IPS DF 4.7 (cell line): ENCODE measurements around the gene ANKRD22.

ENCODE experiments used
- DNase-seq: peaks from one replicate; pipeline ENCODE4 v3.0.0-alpha.2; 2013; ENCODE audit warnings: low spot score; ENCODE audit errors: extremely low read depth

ANKRD22 gene

DNA sequence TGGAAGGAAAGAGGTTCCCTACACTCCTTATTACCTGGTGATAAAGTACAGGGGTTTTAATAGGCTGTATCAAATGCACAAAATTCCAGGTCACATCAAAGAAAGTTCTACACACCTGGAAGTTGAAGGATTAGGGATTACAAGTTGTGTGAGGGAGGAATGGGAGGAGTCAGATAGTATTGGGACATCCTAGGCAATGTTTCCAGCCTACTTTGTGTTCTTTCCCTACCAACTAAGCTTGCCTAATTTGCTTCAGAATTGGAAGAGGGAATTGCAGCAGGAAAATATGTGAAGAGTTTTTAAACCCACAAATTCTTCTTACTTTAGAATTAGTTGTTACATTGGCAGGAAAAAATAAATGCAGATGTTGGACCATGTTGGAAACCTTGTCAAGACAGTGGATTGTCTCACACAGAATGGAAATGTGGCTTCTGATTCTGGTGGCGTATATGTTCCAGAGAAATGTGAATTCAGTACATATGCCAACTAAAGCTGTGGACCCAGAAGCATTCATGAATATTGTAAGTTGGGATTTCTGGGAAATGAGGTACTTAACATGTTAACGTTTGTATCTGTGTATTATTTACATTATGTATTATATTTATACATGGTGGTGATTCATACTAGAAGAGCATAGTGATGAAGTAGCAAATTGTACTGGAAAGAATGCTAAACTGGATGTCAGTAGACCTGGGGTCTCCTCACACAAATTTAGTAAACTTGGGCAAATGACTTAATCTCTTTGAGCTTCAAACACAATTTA, 48.9 kb downstream of the ANKRD22 start, which contains the start of gene LIPM:
TSS of gene LIPM (plus strand) at position 208 of the 763 bp plus-strand sequence. CDS start at position 375, 167 bp downstream.
- DNase-seq = no peak

DNA sequence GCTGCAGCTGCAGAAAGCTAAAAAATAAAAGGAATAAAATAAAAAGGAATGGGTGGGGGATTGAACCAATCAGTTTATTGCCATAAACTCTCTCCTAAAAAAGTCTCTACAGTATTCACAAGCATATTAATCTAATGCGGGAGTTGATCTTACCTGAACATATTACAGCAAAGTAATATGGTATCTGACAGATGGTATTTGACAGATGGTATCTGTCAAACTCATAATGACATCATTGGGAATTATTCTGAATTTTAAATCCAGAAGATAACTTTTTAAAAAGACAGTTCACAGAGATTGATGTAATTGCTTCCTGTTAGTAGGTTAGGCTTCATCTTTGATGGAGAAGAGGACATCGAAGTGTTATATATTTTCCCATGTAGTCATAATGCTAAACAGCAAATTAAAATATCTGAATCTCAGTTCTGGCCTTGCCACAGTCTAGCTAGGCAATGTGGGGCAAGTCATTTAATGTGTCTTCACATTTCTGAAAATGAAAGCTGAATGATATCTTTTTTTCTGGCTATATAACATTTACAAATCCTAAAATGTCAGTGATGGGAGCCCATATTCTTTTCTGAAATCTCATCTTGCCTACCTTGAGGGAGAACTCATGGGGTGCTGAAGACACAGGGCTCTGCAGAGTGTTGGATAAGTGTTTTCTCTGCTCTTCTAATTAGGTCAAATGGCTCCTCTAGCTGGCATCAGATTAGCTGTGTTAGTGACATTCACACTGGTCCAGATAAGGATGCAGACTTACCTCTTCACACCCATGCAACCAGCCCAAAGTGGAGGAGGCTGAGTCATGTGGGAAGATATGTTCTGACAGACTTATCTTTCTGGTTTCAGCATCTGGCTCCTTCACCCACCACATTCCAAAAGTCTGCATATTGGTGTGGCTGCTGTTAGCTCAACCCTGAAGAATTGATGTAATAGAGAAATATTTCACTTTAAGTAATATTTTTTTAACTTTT, 51.2 kb downstream of the ANKRD22 start:
- DNase-seq = no peak

DNA sequence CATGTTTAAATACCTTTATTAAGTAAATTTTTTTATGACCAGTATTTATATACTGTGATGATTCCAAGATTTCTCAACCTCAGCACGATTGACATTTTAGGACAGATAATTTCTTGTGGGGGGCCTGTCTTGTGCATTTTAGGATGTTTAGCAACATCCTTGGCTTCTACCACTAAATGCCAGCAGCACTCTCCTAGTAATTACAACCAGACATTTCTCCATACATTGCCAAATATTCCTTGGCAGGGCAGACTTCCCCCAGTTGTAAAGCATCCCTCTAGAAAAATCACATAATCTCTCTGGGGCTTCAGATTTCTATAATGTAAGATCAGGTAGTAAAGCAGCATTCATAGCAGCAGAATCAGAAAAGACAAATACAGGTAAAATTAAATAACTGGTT, 56.9 kb downstream of the ANKRD22 start:
- no peak for DNase-seq

DNA sequence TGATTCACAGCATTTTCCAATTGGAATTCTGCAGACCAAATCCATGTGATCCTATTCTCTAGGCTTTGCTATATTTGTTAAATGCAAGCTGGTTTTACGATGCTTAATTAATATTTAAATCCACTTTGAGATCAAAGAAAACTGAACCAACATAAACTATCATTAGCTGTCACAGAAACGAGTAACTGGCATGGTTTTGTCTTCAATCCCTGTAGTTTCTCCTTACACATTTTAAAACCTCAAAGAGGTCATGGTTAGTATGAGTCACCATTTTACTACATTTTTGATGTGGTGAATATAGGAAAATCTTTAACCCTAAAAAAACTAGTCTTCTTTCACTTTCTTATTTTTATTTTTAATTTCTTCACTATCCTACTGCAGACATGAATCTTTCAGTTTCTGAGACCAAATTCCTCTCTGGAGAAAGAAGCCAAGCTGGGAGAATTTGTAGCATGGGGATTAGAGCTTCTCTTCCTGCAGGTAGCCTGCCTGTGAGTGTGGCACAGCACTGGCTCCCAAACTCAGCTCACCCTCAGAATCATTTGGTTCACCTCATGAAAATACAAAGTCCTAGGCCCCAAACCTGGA, 57.8 kb downstream of the ANKRD22 start:
- no peak for DNase-seq

DNA sequence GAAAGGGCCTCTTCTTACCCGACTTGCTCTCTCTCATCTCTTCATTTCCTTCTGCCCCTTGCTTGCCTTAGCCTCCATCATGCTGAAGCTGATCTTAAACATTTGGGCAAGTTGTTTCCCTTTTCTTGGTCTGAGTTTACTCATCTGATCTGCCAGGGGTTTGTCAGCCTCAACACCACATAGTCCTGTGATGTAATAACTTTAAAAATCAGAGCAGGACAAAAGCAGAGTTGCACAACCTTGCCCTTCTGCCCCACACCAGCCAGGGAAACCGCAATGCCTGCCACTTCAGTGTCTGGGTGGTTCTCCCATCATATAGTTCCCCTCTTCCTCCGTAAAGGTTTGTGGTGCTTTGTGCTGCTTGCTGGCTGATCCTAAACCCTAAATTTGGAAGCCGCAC, 59.0 kb downstream of the ANKRD22 start:
- DNase-seq = no peak

DNA sequence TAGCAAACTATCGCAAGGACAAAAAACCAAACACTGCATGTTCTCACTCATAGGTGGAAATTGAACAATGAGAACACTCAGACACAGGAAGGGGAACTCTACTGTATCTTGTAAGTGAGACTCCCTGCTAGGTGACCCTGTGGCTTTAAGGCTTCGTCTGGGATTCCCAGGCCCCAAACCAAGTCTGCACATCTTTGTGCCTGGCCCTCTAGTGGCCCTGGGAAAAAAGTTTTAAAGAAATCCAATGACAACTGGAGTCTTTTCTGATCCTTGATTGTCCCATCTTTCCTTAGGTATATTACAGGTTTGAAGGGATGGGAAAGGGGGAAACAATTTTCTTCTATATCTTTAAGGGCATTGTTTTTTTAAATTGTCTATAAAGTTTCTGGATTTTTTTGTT, 59.7 kb downstream of the ANKRD22 start:
- DNase-seq = no peak

DNA sequence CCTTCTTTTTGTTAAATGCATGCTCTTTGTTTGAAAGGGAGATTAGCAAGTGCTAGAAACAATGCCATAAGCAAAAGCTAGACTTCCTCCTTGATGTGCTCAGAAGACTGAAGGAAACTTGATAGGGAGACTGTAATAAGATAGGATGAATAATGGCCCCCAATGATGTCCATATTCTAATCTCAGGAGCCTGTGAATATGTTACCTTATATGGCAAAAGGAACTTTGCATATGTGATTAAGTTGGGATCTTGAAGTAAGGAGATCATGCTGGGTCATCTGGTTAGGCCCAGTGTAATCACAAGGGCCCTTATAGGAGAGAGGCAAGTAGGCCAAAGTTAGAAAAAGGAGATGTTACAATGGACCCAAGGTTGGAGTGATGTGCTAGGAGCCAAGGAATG, 62.7 kb downstream of the ANKRD22 start:
- no peak for DNase-seq

DNA sequence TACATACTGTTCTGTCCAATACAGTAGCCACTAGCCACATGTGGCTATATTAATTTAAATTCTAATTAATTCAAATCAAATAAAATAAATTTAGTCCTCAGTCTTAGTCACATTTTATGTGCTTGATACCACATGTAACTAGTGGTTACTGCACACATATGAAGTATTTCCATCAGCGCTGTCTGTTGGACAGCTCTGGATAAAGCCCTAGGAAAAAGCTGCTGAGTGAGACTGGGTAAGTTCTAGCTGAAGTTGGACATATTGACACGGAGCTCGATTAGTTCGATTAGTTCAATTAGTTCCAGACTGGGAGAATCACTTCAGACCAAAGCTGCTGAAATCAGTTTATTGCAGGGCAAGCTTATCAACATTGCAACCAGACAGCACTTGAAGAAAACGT, 64.2 kb downstream of the ANKRD22 start:
- no peak for DNase-seq

DNA sequence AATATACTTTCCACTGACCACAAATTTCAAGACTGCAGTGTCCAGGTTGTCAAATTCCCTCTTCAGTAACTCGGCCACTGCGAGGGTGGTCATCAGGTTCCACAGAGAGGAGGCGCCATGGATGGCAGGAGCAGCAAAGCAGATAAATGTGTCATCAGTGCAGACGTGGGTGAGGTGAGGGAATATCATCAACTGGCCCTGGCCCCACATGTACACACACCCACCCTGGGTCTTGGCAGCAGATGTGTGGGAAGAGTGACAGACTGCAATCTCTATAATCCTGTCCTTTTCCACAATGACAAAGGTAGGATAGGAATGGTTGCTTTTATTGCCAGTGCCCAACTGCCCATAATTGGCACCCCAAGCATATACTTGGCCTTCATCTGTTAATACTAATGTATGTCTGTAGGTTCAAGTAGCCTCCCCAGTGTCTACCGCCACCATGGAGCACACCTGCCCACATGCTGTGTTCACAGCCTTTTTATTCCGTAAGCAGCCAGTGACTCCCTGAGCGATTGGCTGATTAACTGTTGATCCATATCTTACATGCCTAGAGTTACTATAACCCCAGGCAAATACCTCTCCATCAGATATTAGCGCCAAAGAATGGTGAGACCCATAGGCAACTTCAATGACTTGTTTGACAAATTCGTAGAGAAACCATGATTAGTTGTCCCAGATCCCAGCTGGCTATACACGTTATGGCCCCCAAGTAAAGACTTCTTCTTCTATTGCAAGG, 65.4 kb downstream of the ANKRD22 start:
- DNase-seq = no peak

DNA sequence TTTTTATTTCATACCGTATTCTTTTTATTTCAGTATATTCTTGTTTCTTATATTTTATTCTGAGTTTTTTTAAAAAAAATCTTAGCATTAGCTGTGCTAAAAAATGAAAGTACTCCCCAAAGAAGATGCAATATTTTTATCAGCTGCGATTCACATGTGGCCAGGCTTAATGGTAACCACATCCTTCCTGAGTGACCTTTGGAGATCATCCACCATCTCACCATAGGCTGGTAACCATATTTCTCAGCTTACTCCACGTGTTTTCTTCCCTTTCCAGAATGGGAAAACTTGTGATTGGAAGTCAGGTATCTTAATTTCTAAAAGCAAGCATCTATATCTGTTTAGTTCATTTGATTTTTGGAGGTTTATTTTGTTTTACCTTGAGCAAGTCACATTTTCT, 67.9 kb downstream of the ANKRD22 start:
- no peak for DNase-seq

DNA sequence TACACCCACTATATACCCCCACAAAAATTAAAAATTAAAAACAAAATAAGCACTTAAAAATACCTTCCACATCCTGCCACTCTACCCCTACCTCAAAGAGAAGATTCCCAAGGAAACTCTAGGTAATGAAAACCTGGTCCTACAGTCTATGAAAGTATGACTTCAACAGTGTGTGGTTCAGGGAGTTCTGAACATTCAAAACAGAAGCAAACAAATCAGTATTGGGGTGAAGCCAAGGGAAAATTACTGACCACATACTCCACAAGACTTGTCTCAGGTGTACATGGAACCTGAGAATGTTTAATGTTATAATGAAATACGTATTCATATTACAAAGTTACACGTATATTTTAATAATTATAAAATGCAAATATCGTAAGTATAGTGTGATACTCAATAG, 69.4 kb downstream of the ANKRD22 start:
- DNase-seq = no peak

DNA sequence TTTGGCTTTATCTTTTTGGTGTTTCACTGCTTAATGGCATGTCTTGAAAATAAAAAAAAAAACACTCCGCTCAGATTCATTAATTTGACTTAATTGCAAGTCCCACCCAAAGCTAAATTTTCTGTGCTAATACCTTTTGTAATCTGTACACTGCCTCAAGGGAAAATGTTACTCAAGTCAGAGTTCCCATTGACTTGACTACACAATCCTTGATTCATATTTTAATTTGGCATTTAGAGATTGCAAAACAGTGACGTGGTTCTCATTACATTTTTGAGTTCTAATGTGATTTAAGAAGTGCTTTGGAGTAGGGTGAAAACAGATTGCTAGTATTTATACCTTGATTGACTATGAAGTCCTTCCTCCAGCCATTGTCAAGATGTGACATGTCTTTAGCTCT, 70.4 kb downstream of the ANKRD22 start:
- no peak for DNase-seq
